RWPE1 (cell line): Measurements from ENCODE around the gene TCERG1L.
"Not testable (repeated sequence)": the region's sequence is repeated elsewhere in the genome, so short reads cannot be mapped to it uniquely, and the experiment has no call there.

Experiments
- CTCF ChIA-PET: fragments of 350-600 bp; sonication (Branson Sonifier 250); formaldehyde crosslinking; extraction: SDS; loops from one replicate; lab custom pipeline; 2021; lab: Yijun Ruan, JAX
- POLR2A ChIA-PET: fragments of 400-600 bp; formaldehyde crosslinking; extraction: SDS; loops from one replicate; lab custom pipeline; 2020; ENCODE audit warnings: antibody characterized with exemption; ENCODE audit not compliant: low non-redundant PET; lab: Yijun Ruan, JAX
- DNase-seq: peaks from one replicate; pipeline ENCODE4 v3.0.0; 2012; ENCODE audit warnings: low spot score
- H3K27ac ChIP-seq: fragments of 450-650 bp; 2 replicates; pipeline ENCODE4 v1.5.1; 2017
- TF ChIP-seq, protein P1 (sequence below): fragments of 450-650 bp; conservative IDR thresholded peaks from 2 replicates; pipeline ENCODE4 v1.5.1; 2017; ENCODE audit warnings: low read depth, mild to moderate bottlenecking

Gene TCERG1L

DNA sequence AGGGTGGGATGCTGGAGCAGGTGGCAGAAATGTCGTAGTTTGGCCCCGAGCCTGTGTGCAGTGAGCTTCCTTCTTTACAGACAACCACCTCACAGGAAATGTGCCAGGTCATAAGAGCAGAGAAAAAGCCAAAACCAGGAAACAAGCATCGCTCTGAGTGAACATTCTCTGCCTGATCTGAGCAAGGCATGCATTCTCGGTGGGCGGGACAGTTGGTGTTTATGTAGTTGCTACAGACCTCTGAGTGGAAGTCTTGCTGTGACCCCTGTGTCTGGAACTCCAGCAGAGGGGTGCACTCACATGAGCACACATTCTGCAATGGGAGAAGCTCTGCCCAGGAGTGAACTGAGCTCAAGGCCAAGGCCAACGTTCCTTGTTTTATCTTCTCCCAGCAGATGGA lies 230.1 kb downstream of the TCERG1L start:
- POLR2A ChIA-PET: no interaction called here
- TF ChIP-seq, protein P1, sequence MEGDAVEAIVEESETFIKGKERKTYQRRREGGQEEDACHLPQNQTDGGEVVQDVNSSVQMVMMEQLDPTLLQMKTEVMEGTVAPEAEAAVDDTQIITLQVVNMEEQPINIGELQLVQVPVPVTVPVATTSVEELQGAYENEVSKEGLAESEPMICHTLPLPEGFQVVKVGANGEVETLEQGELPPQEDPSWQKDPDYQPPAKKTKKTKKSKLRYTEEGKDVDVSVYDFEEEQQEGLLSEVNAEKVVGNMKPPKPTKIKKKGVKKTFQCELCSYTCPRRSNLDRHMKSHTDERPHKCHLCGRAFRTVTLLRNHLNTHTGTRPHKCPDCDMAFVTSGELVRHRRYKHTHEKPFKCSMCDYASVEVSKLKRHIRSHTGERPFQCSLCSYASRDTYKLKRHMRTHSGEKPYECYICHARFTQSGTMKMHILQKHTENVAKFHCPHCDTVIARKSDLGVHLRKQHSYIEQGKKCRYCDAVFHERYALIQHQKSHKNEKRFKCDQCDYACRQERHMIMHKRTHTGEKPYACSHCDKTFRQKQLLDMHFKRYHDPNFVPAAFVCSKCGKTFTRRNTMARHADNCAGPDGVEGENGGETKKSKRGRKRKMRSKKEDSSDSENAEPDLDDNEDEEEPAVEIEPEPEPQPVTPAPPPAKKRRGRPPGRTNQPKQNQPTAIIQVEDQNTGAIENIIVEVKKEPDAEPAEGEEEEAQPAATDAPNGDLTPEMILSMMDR: no peak
- H3K27ac ChIP-seq: no peak overlapping the region
- no peak for DNase-seq
- CTCF ChIA-PET: interaction anchor here (0.5 kb wide), 1 partner anchor 1045 kb away, joined by 5 read pairs; no protein-coding TSS in a partner anchor

DNA sequence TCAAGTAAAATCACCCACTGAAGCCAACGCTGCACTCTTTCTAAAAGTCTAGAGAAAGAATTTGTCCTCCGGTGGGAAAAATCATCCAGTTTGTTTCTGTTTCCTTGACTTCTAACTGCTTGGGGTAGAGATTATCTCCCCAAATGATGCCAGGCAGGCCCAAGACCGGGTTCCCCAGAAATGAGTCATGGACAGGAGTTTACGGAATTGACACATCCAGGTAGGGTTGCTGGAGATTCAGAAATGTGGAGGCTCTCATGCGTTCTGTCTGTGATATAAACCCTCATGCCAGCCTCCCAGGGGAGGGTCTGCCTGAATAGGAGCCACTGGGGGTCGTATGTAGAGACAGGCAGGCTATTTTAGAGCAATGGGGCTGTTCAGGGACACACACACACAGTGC lies 230.9 kb downstream of the TCERG1L start:
- POLR2A ChIA-PET: no interaction called here
- CTCF ChIA-PET: no interaction called here
- DNase-seq: peak; percentile 17
- no peak overlapping the region for H3K27ac ChIP-seq
- TF ChIP-seq, protein P1: no peak

DNA sequence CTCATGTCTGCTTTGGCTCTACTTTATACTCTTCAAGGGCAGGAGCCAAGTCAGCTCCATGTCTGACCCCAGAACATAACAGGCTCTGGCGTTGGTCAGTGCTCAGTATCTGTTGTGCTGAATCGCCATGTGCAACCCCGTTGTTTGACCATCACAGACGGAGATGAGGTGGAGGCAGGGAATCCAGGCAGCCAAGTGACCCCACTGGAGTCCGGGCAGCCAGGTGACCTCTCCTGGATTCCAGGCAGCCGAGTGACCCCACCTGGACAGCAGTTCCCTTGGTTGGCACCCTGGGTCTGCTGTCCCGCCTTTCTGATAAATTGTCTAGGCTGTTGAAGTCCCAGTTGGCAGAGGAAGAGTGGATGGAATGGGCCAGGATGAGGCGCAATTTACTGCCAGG lies 232.2 kb downstream of the TCERG1L start:
- no peak overlapping the region for H3K27ac ChIP-seq
- TF ChIP-seq, protein P1: no peak
- ChIA-PET POLR2A (no interaction called here), CTCF (no interaction called here)
- no peak for DNase-seq

DNA sequence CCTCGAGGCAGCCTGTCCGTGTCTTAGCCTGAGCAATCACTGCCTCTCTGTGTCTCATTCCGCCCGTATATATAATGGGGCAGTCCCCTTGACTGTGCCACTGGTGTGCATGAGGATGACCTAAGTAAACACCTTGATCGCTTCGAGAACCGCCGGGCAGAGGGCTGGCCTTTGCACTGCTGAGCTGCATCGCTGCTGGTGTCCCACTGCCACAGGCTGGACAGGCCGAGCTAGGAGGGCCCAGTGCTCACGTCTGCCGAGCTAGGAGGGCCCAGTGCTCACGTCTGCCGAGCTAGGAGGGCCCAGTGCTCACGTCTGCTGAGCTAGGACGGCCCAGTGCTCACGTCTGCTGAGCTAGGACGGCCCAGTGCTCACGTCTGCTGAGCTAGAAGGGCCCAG lies 232.6 kb downstream of the TCERG1L start:
- POLR2A ChIA-PET, H3K27ac ChIP-seq, DNase-seq: not testable (repeated sequence)
- CTCF ChIA-PET: interaction anchor here (0.6 kb wide), 2 partner anchors 21 to 676 kb away, joined by 3 read pairs; no protein-coding TSS in a partner anchor

DNA sequence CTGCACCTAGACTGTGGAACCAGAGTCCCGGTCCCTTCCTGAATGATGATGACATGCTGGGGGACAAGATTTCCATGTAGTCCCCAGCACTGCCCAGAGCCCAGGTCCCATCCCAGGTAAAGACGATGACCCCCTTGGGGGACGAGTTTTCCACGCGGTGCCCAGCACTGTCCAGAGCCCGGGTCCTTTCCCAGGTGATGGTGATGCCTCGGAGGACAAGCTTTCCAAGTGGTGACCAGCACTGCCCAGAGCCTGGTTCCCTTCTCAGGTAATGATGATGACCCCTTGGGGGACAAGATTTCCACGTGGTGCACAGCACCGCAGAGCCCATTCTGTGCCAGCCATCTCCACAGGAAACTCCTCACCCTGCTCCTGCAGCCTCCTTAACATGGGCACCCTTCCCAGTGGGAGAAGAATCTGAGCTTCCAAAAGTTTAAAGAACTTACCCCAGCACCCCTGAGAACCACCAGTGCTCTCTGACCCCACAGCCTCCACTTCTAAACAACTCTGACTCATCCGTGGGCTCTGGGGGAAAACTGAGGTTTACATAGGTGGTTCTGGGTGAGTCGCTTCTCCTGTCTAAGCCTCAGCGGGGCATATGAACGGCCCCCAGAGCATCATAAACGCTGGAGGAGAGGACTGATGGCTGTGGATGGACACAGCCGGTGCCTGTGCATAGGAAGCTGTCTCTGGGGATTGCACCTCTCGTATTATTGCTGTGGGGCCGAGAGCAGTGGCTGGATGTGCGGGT lies 233.2 kb downstream of the TCERG1L start:
- H3K27ac ChIP-seq: no peak overlapping the region
- ChIA-PET POLR2A (no interaction called here), CTCF (interaction anchor here (0.6 kb wide), 2 partner anchors 22 to 677 kb away, joined by 3 read pairs; no protein-coding TSS in a partner anchor)
- TF ChIP-seq, protein P1: no peak
- no peak for DNase-seq

DNA sequence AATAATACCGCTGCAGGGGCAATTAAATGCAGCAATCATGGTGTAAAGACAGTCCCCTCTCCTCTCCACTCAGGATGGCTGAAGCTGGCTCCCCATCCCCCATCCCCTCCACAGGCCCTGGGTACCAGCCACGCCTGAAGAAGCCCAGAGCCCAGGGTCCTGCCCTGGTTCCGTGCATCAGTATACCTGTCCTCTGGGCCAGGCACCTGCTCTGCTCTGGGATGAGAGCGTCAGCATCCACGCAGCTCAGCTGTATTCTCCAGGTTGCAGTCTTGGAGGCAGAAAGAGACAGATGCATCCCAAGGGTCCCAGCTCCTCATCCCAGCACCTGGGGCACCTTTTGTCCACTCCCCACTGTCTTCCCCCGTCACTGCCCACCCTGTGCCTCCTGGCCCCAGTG lies 233.8 kb downstream of the TCERG1L start:
- DNase-seq: no peak
- ChIA-PET CTCF (no interaction called here), POLR2A (no interaction called here)
- no peak overlapping the region for H3K27ac ChIP-seq
- TF ChIP-seq, protein P1: no peak

DNA sequence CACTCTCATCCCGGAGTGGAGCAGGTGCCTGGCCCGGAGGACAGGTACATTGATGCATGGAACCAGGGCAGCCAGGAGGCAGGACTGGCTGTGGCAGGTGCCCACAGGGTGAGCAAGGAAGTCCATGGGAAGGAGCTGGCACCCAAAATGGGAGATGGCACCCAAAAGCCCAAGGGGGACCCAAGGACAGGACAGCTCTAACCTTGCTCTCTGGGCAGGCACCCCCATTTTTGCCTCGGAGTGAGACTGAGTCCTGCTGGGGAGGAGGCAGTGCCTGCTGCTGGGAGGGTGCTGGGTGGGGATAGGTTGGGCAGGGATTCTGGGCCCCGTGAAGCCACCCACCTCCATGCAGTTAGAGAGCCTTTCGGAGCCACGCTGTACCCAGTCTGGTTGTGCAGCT lies 234.5 kb downstream of the TCERG1L start:
- H3K27ac ChIP-seq: no peak overlapping the region
- CTCF ChIA-PET: no interaction called here
- TF ChIP-seq, protein P1: no peak
- no peak for DNase-seq
- POLR2A ChIA-PET: no interaction called here
